Hepatocyte (in vitro differentiated cells): ENCODE measurements around the gene NSRP1. TPM values are rescaled to one million over a fixed set of nuclear protein-coding genes. Genes with fewer than 3 reads are reported as not detected.

Source experiments
- DNase-seq: peaks from one replicate; pipeline ENCODE4 v3.0.0-alpha.2; 2016; ENCODE audit warnings: low spot score
- H2AFZ ChIP-seq: fragments of 200-600 bp; sonication (generic); 2 replicates; pipeline ENCODE4 v1.6.0; 2016; ENCODE audit warnings: antibody characterized with exemption, mild to moderate bottlenecking
- H3K27ac ChIP-seq: fragments of 200-600 bp; sonication (generic); 2 replicates; pipeline ENCODE4 v1.5.1; 2016; ENCODE audit warnings: mild to moderate bottlenecking
- H3K27me3 ChIP-seq: fragments of 200-600 bp; sonication (generic); 2 replicates; pipeline ENCODE4 v1.6.1; 2016
- H3K36me3 ChIP-seq: fragments of 200-600 bp; sonication (generic); replicated peaks from 2 replicates; pipeline ENCODE4 v1.5.1; 2016; ENCODE audit warnings: low read depth; ENCODE audit not compliant: insufficient read depth
- H3K4me1 ChIP-seq: fragments of 200-600 bp; sonication (generic); 2 replicates; pipeline ENCODE4 v1.5.1; 2016; ENCODE audit warnings: mild to moderate bottlenecking, moderate library complexity; ENCODE audit not compliant: insufficient read depth
- H3K4me2 ChIP-seq: fragments of 200-600 bp; sonication (generic); 2 replicates; pipeline ENCODE4 v1.6.0; 2016
- H3K4me3 ChIP-seq: fragments of 200-600 bp; sonication (generic); 2 replicates; pipeline ENCODE4 v1.5.1; 2016; ENCODE audit warnings: mild to moderate bottlenecking
- H3K79me2 ChIP-seq: fragments of 200-600 bp; sonication (generic); 2 replicates; pipeline ENCODE4 v1.6.0; 2017; ENCODE audit warnings: mild to moderate bottlenecking
- H3K9me2 ChIP-seq: fragments of 200-600 bp; sonication (generic); replicated peaks from 2 replicates; pipeline ENCODE4 v1.6.0; 2017; ENCODE audit warnings: mild to moderate bottlenecking; ENCODE audit not compliant: insufficient read depth
- H3K9me3 ChIP-seq: fragments of 200-600 bp; sonication (generic); 2 replicates; pipeline ENCODE4 v1.5.1; 2016; ENCODE audit warnings: low read depth, mild to moderate bottlenecking
- H4K20me1 ChIP-seq: fragments of 200-600 bp; sonication (generic); 2 replicates; pipeline ENCODE4 v1.6.0; 2016; ENCODE audit warnings: mild to moderate bottlenecking; ENCODE audit not compliant: insufficient read depth, poor library complexity, severe bottlenecking
- EZH2 ChIP-seq: fragments of 200-600 bp; sonication (generic); IDR thresholded peaks from 2 replicates; pipeline ENCODE4 v1.6.1; 2016; ENCODE audit warnings: antibody characterized with exemption, mild to moderate bottlenecking, borderline replicate concordance
- EZH2phosphoT487 ChIP-seq: fragments of 200-600 bp; sonication (generic); IDR thresholded peaks from one replicate; pipeline ENCODE4 v1.6.1; 2018; ENCODE audit warnings: antibody characterized with exemption, mild to moderate bottlenecking, low read depth, moderate library complexity; ENCODE audit not compliant: unreplicated experiment, severe bottlenecking
- WGBS: methylation state at CpG from one replicate; pipeline ENCODE4 v1.1.6; 2016; ENCODE audit warnings: low lambda C conversion rate; ENCODE audit errors: missing lambda C conversion rate; 5-methylcytosine and 5-hydroxymethylcytosine counted together
- polyA plus RNA-seq: library from polyadenylated mRNA; unstranded; fragments of >200 nt; fragmentation: Nextera tagmentation; extraction: Ambion mirVana; gene quantifications from 2 replicates; pipeline ENCODE4 v1.2.1, GENCODE V29; 2016
- total RNA-seq: library from RNA; depleted of rRNA; stranded (reverse); fragments of >200 nt; gene quantifications from 2 replicates; pipeline ENCODE4 v1.2.3, GENCODE V29; 2014
- TF ChIP-seq, protein P1 (sequence below): fragments of 200-600 bp; sonication (generic); IDR thresholded peaks from 2 replicates; pipeline ENCODE4 v1.5.1; 2016; ENCODE audit warnings: antibody characterized with exemption, mild to moderate bottlenecking; ENCODE audit not compliant: poor library complexity

NSRP1 gene
- total and polyA plus RNA-seq, 2 experiments from 2014 or later = 8.6 to 39.2 TPM

DNA sequence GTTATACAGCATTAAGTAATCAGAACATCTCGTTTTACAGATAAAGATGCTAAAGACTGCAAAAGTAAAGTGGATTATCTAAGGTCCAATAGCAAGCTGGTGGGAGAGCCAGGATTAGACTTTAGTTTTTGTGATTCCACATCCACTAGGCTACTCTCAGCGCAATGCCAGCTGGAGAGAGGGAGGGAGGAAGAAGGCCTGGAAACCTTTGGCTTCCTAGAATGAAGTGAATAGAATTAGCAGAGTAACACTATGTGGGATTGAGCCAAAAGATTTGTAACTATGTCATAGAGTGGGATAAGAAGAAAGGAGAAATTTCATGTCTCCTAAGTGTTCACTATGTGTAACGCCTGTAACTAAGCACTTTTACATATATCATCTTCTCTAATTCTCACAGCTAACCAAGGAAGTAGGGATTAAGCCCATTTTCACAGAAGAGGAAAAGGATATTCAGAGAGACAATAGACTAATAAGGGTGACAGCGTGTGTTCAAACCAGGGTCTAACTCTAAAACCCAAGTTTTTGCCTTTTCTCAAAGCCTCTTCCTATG lies 25.4 kb upstream of the NSRP1 start:
- Histone ChIP-seq H3K79me2 (no peaks in the 10 kb centered on the region), H3K9me3 (no peaks in the 10 kb centered on the region), H3K27me3 (peaks cover 15% of the 10 kb centered on the region), H3K4me3 (no peak overlapping the region), H3K27ac (no peak overlapping the region), H3K36me3 (no peaks in the 10 kb centered on the region), H3K9me2 (no peaks in the 10 kb centered on the region), H3K4me1 (no peaks in the 10 kb centered on the region), H4K20me1 (no peaks in the 10 kb centered on the region), H2AFZ (no peak overlapping the region), H3K4me2 (no peak overlapping the region)
- 75% methylated on average over 4 of the region's 4 CpGs for WGBS
- no peak for DNase-seq
- no peak for TF ChIP-seq EZH2phosphoT487
- TF ChIP-seq EZH2 = no peak
- TF ChIP-seq, protein P1, sequence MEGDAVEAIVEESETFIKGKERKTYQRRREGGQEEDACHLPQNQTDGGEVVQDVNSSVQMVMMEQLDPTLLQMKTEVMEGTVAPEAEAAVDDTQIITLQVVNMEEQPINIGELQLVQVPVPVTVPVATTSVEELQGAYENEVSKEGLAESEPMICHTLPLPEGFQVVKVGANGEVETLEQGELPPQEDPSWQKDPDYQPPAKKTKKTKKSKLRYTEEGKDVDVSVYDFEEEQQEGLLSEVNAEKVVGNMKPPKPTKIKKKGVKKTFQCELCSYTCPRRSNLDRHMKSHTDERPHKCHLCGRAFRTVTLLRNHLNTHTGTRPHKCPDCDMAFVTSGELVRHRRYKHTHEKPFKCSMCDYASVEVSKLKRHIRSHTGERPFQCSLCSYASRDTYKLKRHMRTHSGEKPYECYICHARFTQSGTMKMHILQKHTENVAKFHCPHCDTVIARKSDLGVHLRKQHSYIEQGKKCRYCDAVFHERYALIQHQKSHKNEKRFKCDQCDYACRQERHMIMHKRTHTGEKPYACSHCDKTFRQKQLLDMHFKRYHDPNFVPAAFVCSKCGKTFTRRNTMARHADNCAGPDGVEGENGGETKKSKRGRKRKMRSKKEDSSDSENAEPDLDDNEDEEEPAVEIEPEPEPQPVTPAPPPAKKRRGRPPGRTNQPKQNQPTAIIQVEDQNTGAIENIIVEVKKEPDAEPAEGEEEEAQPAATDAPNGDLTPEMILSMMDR = no peak

DNA sequence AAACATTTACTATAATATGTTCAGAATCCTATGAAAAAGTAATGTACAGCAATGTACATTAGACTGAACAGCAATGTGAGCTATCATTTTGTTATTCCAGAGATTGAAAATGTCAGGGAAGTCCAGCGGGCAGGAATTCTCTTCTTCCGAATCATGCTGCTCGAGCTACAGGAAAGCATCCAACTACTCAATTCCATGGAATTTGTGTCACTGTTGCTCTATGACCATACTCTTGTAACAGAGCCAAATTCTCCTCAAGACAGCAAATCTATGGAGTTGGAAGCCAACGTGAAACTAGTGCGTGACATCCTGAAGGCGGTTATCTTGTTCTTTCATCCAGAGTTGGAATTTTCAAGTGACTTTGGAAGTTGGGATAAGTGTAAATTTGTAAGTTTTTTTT lies 24.8 kb upstream of the NSRP1 start:
- no peak overlapping the region for H3K27ac ChIP-seq
- H3K27me3 ChIP-seq = peaks cover 15% of the 10 kb centered on the region
- no peak for TF ChIP-seq EZH2phosphoT487
- TF ChIP-seq EZH2 = no peak
- TF ChIP-seq, protein P1 = no peak
- H3K4me1 ChIP-seq = no peaks in the 10 kb centered on the region
- H3K4me3 ChIP-seq = no peak overlapping the region
- H3K4me2 ChIP-seq = no peak overlapping the region
- DNase-seq = no peak
- no peaks in the 10 kb centered on the region for H3K79me2 ChIP-seq
- no peak overlapping the region for H2AFZ ChIP-seq
- H4K20me1 ChIP-seq = no peaks in the 10 kb centered on the region
- no peaks in the 10 kb centered on the region for H3K36me3 ChIP-seq
- WGBS = 72% methylated on average over 6 of the region's 6 CpGs
- no peaks in the 10 kb centered on the region for H3K9me2 ChIP-seq
- no peaks in the 10 kb centered on the region for H3K9me3 ChIP-seq

DNA sequence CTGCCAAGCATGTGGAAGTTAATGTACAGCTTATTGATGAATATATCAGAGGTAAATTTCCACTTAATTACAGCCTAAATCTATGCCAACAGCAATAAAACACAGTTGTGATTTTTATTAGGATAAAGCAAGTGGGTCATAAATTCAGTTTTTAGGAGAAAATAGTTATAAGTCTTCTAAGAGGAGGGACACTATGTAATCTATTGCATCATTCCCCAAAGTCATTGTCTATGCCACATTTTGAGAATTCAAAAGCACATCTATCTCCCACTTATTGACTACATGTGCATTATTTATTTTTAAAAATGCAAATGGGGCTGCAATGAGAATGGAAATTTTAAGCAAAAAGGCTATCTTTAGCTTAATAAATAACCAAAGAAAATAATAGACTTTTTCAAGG lies 23.7 kb upstream of the NSRP1 start:
- no peak for DNase-seq
- no peak overlapping the region for H3K4me3 ChIP-seq
- no peaks in the 10 kb centered on the region for H3K9me2 ChIP-seq
- no peaks in the 10 kb centered on the region for H3K9me3 ChIP-seq
- H3K79me2 ChIP-seq = no peaks in the 10 kb centered on the region
- H3K27me3 ChIP-seq = peaks cover 15% of the 10 kb centered on the region
- H2AFZ ChIP-seq = no peak overlapping the region
- no peak overlapping the region for H3K4me2 ChIP-seq
- TF ChIP-seq EZH2 (no peak), EZH2phosphoT487 (no peak)
- TF ChIP-seq, protein P1 = no peak
- no peaks in the 10 kb centered on the region for H3K4me1 ChIP-seq
- H3K27ac ChIP-seq = no peak overlapping the region
- H4K20me1 ChIP-seq = no peaks in the 10 kb centered on the region
- no peaks in the 10 kb centered on the region for H3K36me3 ChIP-seq
